SU-DHL-6 (cell line): ENCODE data around the gene CDK13.

ENCODE experiments used
- EZH2phosphoT487 ChIP-seq: fragments of 200-600 bp; sonication (generic), shearing (Covaris generic); conservative IDR thresholded peaks from 2 replicates; pipeline ENCODE4 v1.6.1; 2018; ENCODE audit warnings: mild to moderate bottlenecking, antibody characterized with exemption, low read length, moderate library complexity, mixed read lengths
- TF ChIP-seq, protein P1 (sequence below): fragments of 200-600 bp; sonication (generic); IDR thresholded peaks from one replicate; pipeline ENCODE4 v1.5.1; 2017; ENCODE audit warnings: antibody characterized with exemption, mild to moderate bottlenecking, low read length, moderate library complexity; ENCODE audit not compliant: insufficient read depth, poor library complexity, severe bottlenecking

DNA sequence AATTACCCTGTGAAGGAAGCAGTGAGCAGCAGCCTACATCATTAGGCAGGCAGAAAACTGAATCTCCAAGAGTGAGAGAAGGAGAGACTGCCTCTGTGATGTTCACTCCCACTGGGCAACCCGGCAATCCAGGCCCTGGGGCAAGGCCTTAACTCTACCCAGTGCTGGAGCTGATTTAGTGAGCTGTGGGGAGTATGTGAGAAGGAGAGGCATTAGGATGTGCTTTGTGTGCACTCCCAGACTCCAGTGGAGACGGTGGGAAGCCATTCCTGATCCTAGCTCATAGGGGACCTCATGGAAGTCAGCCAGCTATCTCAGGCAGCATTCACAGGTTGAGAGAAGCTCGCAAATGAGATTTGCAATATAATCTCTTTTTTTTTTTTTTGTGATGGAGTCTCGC, 41.1 kb upstream of the CDK13 start:
- TF ChIP-seq, protein P1, sequence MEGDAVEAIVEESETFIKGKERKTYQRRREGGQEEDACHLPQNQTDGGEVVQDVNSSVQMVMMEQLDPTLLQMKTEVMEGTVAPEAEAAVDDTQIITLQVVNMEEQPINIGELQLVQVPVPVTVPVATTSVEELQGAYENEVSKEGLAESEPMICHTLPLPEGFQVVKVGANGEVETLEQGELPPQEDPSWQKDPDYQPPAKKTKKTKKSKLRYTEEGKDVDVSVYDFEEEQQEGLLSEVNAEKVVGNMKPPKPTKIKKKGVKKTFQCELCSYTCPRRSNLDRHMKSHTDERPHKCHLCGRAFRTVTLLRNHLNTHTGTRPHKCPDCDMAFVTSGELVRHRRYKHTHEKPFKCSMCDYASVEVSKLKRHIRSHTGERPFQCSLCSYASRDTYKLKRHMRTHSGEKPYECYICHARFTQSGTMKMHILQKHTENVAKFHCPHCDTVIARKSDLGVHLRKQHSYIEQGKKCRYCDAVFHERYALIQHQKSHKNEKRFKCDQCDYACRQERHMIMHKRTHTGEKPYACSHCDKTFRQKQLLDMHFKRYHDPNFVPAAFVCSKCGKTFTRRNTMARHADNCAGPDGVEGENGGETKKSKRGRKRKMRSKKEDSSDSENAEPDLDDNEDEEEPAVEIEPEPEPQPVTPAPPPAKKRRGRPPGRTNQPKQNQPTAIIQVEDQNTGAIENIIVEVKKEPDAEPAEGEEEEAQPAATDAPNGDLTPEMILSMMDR, result no peak
- no peak for TF ChIP-seq EZH2phosphoT487
